SKM-1 treated with dmso at 0.1 percent for 144 hours (cell line): Measurements from ENCODE around the gene RABGAP1.

Source experiments
- DNase-seq: peaks from one replicate; lab custom pipeline; 2025; ENCODE audit not compliant: unreplicated experiment; lab: John Stamatoyannopoulos, UW

The RABGAP1 gene

DNA sequence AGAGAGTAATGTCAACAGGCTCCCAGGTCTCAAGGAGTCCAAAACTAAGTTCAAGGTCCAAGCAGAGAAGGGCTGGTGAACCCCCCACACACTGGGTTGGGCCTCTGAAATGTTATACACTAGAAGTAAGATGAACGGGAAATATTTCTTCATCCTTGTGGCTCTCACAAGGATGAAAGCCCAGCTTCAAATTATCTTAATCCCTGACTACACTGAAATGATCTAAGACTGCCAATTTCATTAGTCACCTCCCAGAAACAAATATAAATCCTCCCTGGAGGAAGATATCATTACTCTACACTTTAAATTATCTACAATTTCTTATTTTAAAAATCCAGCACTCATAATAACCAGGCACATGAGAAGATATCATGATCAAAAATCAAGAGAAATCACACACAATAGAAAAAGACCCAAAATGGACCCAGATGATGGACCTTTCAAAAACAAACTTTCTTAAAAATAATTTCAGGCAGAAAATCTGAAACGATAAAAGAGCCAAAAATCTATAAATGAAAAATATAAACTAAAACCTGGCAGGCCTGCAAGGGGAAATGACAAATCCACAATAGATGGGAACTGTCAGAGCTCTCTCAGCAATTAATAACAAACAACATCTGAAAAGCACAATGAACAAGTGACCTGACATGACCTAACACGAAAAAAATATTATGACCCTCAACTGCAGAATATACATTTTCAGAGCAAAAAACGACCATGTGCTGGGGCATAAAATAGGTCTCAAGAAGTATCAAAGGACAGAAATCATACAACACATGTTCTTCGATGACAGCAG is 210.1 kb downstream of the RABGAP1 start:
- no peak for DNase-seq
